Mucosa of descending colon (tissue), 3 donors: ENCODE measurements around the gene TARBP1. TPM values are rescaled to one million over a fixed set of nuclear protein-coding genes. Genes with fewer than 3 reads are reported as not detected.
A peak's percentile ranks its signal among the peaks of the same experiment; 100 is the strongest.

Experiments used
- ATAC-seq: fragments of 200-7000 bp; cut with Tn5 transposase; one replicate; pipeline ENCODE4 v1.9.1; 2020; ENCODE audit warnings: mild to moderate bottlenecking, moderate library complexity
- DNase-seq, 3 donors: peaks; one replicate each; pipeline ENCODE4 v3.0.0-alpha.2; 2020
- H3K36me3 ChIP-seq: fragments of 200-600 bp; one replicate; pipeline ENCODE4 v1.8.0; 2021; ENCODE audit warnings: low read depth, mild to moderate bottlenecking
- H3K4me1 ChIP-seq: fragments of 200-600 bp; one replicate; pipeline ENCODE4 v1.8.0; 2021; ENCODE audit warnings: low read depth, mild to moderate bottlenecking
- H3K4me3 ChIP-seq: fragments of 200-600 bp; one replicate; pipeline ENCODE4 v1.8.0; 2021; ENCODE audit warnings: mild to moderate bottlenecking
- H3K9me3 ChIP-seq: fragments of 200-600 bp; one replicate; pipeline ENCODE4 v1.8.0; 2021; ENCODE audit warnings: mild to moderate bottlenecking
- intact Hi-C, 2 donors: fragments of 100-400 bp; cut with DNase I in 1 of 2; cut with micrococcal nuclease in 1 of 2; formaldehyde crosslinking; loops; one replicate each; pipeline versions ENCODE4 v1.11.0 to v1.11.1; 2022; cut with DNase I, micrococcal nuclease
- total RNA-seq, 3 donors: library from RNA; stranded (reverse); fragmentation: NEBNext Ultra II Directional in 2 of 3; extraction: Animal tissue kit (Norgen Biotek cat#: 25700) in 2 of 3; gene quantifications; one replicate each; pipeline versions ENCODE4 v1.2.1 to v1.2.4, GENCODE V29; 2021 to 2023
- TF ChIP-seq, protein P1 (sequence below): fragments of 200-600 bp; IDR thresholded peaks from one replicate; pipeline ENCODE4 v1.8.0; 2022; ENCODE audit warnings: antibody characterized with exemption, mild to moderate bottlenecking
- donor health status: DM: no; HTN: no; CAD: no; lungs with moderate emphysema.
- donor health status: DM: no; HTN: no; CAD: no.
- donor health status: DM: no; HTN: yes; CAD: no.

The TARBP1 gene
- total RNA-seq, 3 donors from 2014 or later, result 16.2 to 29.5 (median 23.5) TPM

DNA sequence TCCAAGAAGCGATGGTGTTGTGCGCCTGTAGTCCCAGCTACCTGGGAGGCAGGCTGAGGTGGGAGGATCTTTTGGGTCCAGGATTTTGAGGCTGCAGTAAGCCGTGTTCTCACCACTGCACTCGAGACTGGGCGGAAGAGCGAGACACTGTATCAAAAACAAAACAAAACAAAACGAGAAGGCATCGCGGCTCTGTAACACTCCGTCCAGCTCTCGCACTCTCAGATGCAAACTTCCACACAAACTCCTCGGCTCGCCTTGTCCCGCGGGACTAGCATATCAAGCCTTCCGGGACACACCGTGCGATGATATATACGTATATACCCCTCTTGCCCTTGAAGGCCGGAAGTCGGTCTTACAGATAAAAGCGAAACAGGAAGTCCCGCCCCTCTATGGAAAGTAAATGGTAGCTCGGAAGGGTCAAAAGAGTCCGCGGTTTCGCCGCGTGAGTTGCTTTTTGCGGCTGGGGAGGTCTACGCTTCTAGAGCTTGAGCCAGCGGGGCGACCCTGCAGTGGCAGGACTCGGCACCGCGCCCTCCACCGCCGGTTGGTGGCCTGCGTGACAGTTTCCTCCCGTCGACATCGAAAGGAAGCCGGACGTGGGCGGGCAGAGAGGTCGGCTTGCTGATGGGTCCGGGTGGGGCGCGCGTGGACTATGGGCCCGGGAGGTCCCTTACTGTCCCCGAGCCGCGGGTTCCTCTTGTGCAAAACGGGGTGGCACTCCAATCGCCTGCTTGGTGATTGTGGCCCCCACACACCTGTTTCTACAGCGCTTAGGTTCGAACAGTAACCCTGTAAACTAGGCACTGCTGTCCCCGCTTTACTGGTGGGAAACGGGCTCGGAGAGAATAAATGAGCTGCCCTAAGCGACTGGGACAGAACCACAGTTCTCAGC is 105.7 kb downstream of the TARBP1 start, which contains the start of gene COA6:
Gene COA6 (plus strand): TSS at position 393 of the 895 bp plus-strand sequence. CDS start 11 bp downstream, at position 404.
- Histone ChIP-seq H3K4me1 (peaks cover 14% of the 10 kb centered on the region), H3K36me3 (no peaks in the 10 kb centered on the region), H3K9me3 (no peaks in the 10 kb centered on the region), H3K4me3 (peak within 1 kb of the TSS; percentile 84)
- intact Hi-C loops, result no loop called here
- ATAC-seq, result peak; percentile 98
- TF ChIP-seq, protein P1, sequence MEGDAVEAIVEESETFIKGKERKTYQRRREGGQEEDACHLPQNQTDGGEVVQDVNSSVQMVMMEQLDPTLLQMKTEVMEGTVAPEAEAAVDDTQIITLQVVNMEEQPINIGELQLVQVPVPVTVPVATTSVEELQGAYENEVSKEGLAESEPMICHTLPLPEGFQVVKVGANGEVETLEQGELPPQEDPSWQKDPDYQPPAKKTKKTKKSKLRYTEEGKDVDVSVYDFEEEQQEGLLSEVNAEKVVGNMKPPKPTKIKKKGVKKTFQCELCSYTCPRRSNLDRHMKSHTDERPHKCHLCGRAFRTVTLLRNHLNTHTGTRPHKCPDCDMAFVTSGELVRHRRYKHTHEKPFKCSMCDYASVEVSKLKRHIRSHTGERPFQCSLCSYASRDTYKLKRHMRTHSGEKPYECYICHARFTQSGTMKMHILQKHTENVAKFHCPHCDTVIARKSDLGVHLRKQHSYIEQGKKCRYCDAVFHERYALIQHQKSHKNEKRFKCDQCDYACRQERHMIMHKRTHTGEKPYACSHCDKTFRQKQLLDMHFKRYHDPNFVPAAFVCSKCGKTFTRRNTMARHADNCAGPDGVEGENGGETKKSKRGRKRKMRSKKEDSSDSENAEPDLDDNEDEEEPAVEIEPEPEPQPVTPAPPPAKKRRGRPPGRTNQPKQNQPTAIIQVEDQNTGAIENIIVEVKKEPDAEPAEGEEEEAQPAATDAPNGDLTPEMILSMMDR, result no peak
- DNase-seq, result peak; percentile 87 to 96 (median 95)

DNA sequence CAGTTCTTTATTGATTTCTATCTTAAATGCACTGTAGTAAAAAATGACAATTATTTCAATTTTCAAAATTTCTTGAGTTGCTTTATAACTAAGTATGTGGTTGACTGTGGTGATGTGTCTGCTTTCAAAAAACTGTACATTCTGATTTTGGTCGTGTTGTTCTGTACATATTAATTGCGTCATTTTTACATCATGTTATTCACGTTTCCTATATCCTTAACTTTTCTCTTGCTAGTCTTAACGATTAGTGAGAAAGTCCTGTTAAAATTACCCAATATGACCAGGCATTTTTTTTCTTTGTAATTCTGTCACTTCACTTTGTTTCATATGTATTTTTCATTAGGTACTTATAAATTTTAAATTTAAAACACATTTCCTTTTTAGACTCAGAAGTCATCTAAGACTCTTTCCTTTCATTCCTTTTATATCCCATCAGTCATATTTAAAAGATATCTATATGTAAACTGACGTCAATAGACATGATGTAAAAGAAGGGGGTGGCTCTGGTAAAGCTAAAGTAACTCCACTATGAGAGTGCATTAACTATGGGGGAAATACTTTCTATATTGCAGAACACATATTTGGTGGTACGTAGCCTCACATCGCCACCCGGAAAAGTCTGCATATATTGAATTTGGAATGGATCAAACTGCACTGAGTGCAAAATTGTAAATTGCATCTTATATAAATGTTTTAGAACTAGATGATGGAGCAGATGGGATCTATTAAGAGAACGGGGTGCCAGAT is 106.8 kb downstream of the TARBP1 start:
- Histone ChIP-seq H3K4me3 (no peak overlapping the region), H3K9me3 (no peaks in the 10 kb centered on the region), H3K4me1 (peaks cover 14% of the 10 kb centered on the region), H3K36me3 (no peaks in the 10 kb centered on the region)
- intact Hi-C loops, result no loop called here
- ATAC-seq (no peak), DNase-seq (no peak)
- TF ChIP-seq, protein P1, result no peak

DNA sequence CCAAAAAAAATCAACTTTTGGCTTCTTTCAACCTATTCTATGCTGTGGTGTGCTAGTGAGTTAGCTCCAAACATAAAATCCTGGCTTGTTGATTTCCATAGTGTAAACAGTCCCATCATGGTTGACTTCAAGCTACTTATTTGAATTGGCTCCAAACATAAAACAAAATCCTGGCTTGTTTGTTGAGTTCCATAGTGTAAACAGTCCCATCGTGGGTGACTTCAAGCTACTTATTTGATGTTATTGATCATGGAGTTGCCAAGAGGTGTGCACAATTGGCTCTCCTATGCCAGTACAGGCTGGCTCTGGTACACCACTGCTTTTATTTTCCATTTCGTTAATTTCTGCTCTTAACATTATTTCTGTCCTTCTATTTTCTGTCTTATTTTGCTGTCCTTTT is 107.6 kb downstream of the TARBP1 start:
- intact Hi-C loops, result no loop called here
- no peaks in the 10 kb centered on the region for H3K36me3 ChIP-seq
- no peak overlapping the region for H3K4me3 ChIP-seq
- TF ChIP-seq, protein P1, result no peak
- ATAC-seq (no peak), DNase-seq (no peak)
- peaks cover 14% of the 10 kb centered on the region for H3K4me1 ChIP-seq
- H3K9me3 ChIP-seq, result no peaks in the 10 kb centered on the region

- DNase-seq (no peak), ATAC-seq (no peak)
- no peak overlapping the region for H3K4me3 ChIP-seq
- intact Hi-C loops, result no loop called here
- H3K36me3 ChIP-seq, result no peaks in the 10 kb centered on the region
- TF ChIP-seq, protein P1, result no peak
- no peaks in the 10 kb centered on the region for H3K9me3 ChIP-seq
- peaks cover 14% of the 10 kb centered on the region for H3K4me1 ChIP-seq
Observed at GRCh38 chr1:234369784-234370183, 109.2 kb downstream of the TARBP1 start.

DNA sequence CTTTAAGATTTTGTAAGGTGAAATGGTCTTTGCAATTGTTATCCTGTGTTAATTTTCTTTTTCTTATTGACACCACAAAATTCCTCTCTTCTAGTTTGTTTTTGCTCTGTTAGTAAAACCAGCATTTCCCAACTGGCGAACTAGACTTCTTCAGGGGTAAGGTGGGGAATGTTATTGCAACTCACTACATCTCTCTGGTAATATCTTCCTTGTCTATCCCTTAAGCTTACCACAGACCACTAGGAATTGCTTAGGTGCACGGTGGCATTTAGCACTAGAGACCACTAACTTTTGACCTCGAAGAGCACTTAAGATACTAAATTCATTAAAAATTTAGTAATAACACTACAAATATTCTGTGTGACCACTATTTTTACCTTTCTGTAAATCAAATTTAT is 109.9 kb downstream of the TARBP1 start:
- Histone ChIP-seq H3K36me3 (no peaks in the 10 kb centered on the region), H3K4me1 (peaks cover 7% of the 10 kb centered on the region), H3K4me3 (no peak overlapping the region), H3K9me3 (no peaks in the 10 kb centered on the region)
- intact Hi-C loops, result no loop called here
- TF ChIP-seq, protein P1, result no peak
- ATAC-seq, result no peak
- DNase-seq, result no peak
